A673 (cell line): ENCODE measurements around the gene PCDHA5.

ENCODE experiments used
- EZH2 ChIP-seq: fragments of 200-600 bp; sonication (generic); IDR thresholded peaks from 2 replicates; pipeline ENCODE4 v1.6.1; 2017; ENCODE audit warnings: borderline replicate concordance, low read depth, mild to moderate bottlenecking, mixed read lengths, antibody characterized with exemption, low read length; ENCODE audit not compliant: poor library complexity, severe bottlenecking
- TF ChIP-seq, protein P1 (sequence below): fragments of 300-800, 200-600 bp; sonication (generic); conservative IDR thresholded peaks from 2 replicates; pipeline ENCODE4 v1.5.1; 2017; ENCODE audit warnings: low read depth, mild to moderate bottlenecking, antibody characterized with exemption, low read length, moderate library complexity, mixed read lengths

DNA sequence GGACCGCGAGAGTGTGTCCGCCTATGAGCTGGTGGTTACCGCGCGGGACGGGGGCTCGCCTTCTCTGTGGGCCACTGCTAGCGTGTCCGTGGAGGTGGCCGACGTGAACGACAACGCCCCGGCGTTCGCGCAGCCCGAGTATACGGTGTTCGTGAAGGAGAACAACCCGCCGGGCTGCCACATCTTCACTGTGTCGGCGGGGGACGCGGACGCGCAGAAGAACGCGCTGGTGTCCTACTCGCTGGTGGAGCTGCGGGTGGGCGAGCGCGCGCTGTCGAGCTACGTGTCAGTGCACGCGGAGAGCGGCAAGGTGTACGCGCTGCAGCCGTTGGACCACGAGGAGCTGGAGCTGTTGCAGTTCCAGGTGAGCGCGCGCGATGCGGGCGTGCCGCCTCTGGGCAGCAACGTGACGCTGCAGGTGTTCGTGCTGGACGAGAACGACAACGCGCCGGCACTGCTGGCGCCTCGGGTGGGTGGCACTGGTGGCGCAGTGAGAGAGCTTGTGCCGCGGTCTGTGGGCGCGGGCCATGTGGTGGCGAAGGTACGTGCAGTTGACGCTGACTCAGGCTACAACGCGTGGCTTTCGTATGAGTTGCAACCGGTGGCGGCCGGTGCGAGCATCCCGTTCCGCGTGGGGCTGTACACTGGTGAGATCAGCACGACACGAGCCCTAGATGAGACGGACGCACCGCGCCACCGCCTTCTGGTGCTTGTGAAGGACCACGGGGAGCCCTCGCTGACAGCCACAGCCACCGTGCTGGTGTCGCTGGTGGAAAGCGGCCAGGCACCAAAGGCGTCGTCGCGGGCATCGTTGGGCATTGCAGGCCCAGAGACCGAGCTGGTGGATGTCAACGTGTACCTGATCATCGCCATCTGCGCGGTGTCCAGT lies 14.5 kb downstream of the PCDHA5 start:
- TF ChIP-seq, protein P1, sequence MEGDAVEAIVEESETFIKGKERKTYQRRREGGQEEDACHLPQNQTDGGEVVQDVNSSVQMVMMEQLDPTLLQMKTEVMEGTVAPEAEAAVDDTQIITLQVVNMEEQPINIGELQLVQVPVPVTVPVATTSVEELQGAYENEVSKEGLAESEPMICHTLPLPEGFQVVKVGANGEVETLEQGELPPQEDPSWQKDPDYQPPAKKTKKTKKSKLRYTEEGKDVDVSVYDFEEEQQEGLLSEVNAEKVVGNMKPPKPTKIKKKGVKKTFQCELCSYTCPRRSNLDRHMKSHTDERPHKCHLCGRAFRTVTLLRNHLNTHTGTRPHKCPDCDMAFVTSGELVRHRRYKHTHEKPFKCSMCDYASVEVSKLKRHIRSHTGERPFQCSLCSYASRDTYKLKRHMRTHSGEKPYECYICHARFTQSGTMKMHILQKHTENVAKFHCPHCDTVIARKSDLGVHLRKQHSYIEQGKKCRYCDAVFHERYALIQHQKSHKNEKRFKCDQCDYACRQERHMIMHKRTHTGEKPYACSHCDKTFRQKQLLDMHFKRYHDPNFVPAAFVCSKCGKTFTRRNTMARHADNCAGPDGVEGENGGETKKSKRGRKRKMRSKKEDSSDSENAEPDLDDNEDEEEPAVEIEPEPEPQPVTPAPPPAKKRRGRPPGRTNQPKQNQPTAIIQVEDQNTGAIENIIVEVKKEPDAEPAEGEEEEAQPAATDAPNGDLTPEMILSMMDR, result no peak
- TF ChIP-seq EZH2, result no peak
